Stimulated activated CD8-positive, alpha-beta memory T cell treated with anti-CD3 and anti-CD28 coated beads, Interleukin-7, amount 100 ng/mL, for 48 hours (primary cell): Measurements from ENCODE around the gene SH3TC1.

ENCODE experiments used
- DNase-seq, 2 donors: peaks; one replicate each; pipeline ENCODE4 v3.0.0-alpha.2; 2020; ENCODE audit warnings: low read depth in 1 of 2; ENCODE audit errors: extremely low read depth in 1 of 2

Gene SH3TC1

GRCh38 chr4:8180310-8181093 is 18.6 kb upstream of the SH3TC1 start:
- DNase-seq, result no peak

GRCh38 chr4:8181119-8181518 is 18.0 kb upstream of the SH3TC1 start:
- no peak for DNase-seq

DNA sequence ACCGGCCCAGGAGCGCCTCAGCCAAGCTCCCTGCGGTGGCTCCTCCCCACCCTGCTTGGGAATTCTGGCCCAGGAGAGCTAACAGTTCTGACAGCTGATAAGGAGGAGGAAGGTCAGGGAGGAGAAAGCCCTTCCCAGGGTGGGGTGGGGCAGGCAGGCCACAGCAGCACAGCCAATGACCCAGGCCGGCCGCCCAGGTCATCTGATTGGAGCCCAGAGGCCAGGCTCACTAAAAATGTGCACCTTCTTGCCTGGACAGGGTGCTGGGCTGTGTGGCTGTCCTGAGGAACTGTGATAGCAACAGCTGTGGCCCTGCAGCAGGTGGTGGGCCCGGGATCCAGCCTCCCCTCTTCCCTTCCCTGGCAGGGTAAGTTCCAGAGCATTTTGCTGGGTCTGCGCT is 17.2 kb upstream of the SH3TC1 start:
- DNase-seq, result no peak

- DNase-seq, result no peak
These were observed 16.8 kb upstream of the SH3TC1 start for GRCh38 chr4:8182294-8182693.

DNA sequence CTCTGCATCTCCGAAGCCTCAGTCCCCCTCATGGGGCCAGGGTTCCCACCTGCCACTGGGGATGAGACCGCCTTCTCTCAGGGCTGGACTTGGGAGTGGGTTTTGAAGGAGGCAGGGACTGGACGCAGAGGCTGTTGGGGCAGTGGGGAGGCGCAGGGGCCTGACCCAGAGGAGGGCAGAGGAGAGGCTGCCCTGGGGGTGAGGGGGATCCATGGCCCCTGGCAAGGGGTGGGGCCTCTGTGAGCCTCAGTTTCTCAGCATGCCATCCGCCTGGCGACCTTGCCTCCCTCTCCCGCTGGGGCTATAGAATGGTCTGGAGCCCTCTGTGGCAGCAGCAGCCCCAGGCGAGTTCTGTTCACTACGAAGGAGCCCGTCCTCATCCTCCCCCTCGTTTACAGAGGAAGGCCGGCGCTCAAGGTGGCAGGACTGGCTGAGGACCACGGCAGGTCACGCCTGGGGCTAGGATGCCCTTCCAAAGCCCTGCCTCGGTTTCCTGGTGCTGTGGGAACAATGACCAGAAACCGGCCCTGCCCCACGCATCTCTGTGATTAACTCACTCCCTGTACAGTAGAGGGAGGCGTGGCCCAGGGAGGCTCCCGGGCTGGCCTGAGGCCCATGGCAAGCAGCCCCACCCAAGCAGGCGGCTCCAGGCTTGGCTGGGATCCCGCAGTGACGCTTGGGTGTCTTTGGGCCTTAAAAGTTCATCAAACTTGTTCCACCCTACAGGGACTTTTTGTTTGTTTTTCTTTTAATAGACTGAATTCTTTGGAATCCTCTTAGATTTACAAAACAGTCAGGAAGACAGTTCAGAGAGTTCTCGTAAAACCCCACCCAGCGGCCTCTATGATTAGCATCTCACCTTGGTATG is 16.0 kb upstream of the SH3TC1 start:
- no peak for DNase-seq

- no peak for DNase-seq
These were observed 15.0 kb upstream of the SH3TC1 start for GRCh38 chr4:8184061-8184460.

DNA sequence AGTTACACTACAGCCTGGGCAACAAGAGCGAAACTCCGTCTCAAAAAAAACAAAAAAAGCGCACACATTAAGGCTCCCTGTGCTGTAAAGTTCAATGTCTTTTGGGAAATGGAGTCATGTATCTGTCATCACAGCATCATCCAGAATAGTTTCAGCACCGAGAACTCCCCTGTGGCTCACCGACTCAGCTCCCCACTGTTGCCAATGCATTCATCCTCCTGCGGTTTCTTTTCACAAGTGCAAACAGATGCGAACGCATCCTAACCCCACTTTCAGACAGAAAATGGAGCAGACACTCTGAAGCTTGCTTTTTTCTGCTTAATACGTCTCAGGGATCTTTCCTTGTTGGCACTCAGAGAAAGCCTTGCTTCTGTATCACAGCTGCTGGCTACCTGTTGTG is 13.8 kb upstream of the SH3TC1 start:
- no peak for DNase-seq

GRCh38 chr4:8185930-8186329 is 13.2 kb upstream of the SH3TC1 start:
- DNase-seq, result no peak

DNA sequence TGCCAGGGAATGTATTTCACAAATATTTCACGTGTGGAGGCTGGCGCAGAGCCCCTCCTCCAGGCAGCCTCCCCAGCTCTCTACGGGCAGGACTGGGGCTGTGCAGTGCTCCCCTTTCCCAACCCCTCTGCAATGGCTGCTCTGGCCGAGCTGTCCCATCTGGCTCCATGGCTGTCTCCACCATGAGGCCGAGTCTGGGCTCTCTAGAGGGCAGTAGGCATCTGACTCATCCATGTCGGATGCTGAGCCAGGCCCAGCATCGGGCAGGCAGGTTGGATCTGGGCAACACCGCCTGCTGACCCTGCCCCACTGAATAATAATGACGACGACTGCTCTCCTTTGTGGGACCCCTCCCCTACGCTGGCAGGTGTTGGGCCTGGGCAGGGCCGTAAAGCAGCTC is 11.0 kb upstream of the SH3TC1 start:
- DNase-seq, result no peak

DNA sequence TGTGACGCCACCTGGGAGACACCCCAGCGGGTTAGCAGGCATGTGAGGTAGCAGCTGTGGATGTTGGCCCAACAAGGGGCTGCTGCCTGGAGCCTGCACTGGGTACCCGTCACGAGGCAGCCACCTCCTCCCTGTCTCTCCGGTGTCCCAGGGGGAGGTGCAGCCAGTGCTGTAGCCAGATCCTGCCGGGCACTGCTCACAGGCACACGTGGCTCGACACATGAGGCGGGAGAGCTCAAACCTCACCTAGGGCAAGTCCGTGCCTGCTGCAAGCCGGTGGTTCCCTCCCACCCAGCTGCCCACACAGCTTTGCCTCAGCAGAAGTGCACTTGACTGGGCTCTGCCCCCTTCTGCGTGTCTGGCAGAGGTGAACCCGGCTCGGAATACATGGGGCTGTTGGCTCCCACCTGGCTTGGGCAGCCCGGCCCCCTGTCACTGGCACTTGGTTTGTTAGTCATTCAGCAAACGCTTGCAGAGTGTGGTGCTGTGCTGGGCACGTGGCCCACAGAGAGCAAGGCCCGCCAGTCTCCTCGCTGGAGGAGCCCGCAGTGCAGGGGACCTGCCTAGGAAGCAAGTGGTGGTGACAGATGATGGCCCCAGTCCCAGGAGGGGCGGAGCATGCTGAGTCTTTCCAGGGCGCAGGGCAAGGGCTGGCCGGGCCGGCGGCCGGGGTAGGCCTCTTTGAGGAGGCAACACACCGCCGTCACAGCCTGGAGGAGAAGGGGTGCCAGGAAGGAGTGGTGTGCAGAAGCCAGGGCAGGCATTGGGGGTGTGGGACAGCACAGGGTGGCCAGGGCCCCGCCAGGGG is 10.1 kb upstream of the SH3TC1 start:
- DNase-seq, result no peak

DNA sequence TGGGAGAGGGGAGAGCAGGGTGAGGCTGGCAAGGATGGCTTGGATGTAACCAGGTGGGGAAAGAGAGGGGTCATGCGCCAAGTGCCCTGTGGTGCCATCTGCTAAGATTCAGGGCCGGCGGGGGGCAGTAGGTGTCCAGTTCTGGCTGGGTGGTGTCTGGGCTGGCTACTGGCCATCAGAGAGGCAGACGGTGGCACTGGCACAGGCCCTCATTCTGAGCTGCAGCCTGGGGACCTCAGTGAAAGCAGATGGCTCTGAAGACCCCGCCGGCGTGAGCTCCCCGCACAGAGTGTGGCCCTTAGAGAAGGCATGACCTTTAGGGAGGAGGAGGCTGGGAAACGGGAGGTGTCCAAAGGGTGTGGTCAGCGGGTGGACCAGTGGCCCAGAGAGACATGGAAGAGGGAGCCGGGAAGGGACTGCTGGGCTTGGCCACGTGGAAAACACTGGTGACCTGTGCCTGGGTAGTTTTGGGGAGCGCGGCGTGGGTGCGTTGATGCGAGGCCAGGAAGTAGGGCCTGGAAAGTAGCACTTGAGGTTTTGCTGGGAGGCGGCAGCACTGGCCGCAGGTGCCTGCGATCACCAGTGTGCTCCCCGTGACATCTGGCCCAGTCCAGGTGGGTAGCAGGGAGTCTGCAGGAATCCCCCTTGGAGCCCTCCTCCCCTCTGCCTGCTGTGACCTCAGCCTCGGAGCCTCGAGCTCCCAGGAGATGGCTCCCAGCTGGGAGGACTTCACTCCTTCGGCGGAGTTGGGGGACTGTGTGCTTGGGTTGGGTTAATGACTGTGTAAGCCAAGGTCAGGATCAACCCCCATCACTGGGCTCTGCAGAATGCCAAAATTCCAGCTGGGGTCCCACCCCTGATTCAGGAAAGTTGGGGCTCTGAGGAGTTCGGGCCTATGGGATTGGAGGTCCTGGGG is 9.3 kb upstream of the SH3TC1 start:
- no peak for DNase-seq

DNA sequence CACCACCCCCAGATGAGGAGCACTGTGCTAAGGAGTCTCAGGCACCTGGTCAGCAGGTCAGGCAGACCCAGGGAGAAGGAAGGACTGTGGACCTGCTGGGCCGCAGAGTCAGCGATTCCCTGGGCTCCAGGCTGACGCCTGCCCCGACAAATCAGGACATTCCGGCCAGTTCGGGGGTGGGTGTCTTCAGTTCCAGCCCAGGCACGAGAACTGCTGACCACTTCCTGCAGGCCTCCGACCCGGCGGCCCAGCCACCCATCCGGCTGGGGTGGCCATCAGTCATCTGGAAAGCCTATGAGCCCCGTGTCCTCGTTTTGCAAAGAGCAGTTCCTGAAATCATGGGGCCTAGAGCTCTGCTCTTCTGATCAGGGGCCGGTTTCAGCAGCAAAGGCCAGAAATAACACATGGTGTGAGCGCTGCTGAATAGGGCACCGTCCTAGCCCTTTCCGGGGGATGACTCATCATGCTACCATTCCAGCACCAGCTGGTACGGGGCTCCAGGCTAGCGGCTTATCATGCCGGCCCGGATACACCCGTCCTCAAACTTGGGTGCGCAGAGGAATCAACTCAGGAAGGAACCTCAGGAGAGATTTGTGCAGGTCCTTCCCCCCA is 7.8 kb upstream of the SH3TC1 start:
- no peak for DNase-seq

GRCh38 chr4:8192748-8193738 is 6.0 kb upstream of the SH3TC1 start:
- DNase-seq, result no peak

GRCh38 chr4:8194306-8195242 is 4.5 kb upstream of the SH3TC1 start:
- DNase-seq, result no peak

DNA sequence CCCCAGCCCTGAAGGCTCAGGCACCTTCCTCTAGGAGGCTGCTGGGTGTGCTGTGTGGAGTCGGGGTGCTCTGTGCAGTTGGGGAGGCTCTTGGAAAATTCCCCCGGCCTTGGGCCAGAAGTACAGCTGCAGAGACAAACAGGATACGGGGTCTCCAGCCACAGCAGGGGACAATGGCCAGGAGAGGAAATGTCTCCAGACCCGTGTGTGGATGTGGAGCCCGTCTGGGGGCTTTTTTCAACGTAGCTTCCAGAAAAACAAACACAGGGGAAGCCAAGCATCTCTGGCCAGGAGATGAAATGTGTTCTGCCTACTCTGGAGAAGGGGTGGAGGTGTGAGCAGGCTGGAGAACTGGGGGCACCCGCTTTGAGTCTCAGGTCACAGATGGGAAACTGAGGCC is 3.7 kb upstream of the SH3TC1 start:
- DNase-seq, result no peak

GRCh38 chr4:8195841-8196458 is 3.1 kb upstream of the SH3TC1 start:
- no peak for DNase-seq

DNA sequence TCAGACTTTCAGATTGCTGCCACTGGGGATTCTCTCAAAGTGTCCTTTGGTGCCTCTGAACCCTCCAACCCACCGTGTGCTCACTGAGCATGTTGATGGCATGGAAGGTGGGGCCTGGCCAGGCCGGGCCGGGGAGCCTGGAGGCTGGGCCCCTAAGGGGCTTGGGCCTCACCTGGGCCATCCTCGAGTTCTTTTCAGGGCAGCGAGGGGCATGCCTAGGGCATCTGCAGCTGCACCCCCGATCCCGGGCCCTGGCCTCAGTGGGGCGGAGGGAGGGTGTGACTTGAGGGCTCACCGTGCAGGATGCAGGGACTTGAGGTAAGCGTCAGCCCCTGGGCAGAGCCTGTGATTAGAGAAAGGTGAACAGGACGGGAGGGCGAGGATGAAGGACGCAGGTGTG is 1.6 kb upstream of the SH3TC1 start:
- no peak for DNase-seq
